NCI-H2227 (cell line): ENCODE results near the gene TLE3.

Source experiments
- DNase-seq: peaks from one replicate; lab custom pipeline; 2025; ENCODE audit not compliant: unreplicated experiment; lab: John Stamatoyannopoulos, UW

The TLE3 gene

GRCh38 chr15:70099167-70099966 is 1.6 kb upstream of the TLE3 start:
- peak; percentile 98 for DNase-seq

- DNase-seq, result peak; percentile 55
These were observed 897 bp upstream of the TLE3 start for GRCh38 chr15:70098461-70099166.

GRCh38 chr15:70098153-70098460 is 390 bp upstream of the TLE3 start:
- DNase-seq, result no peak

- DNase-seq, result no peak
These were observed 725 bp downstream of the TLE3 start for GRCh38 chr15:70097063-70097320.

GRCh38 chr15:70096215-70097062 is 1.3 kb downstream of the TLE3 start:
- DNase-seq, result peak; percentile 40

GRCh38 chr15:70095408-70096214 is 2.1 kb downstream of the TLE3 start:
- peak; percentile 37 for DNase-seq

- DNase-seq, result no peak
These were observed 2.9 kb downstream of the TLE3 start for GRCh38 chr15:70094690-70095311.

GRCh38 chr15:70093481-70094319 is 4.0 kb downstream of the TLE3 start:
- DNase-seq, result no peak

- no peak for DNase-seq
These were observed 4.6 kb downstream of the TLE3 start for GRCh38 chr15:70093070-70093469.

- no peak for DNase-seq
These were observed 5.2 kb downstream of the TLE3 start for GRCh38 chr15:70092464-70093027.

GRCh38 chr15:70091726-70092463 is 5.8 kb downstream of the TLE3 start:
- peak; percentile 59 for DNase-seq

- DNase-seq, result no peak
These were observed 7.1 kb downstream of the TLE3 start for GRCh38 chr15:70090436-70091296.

GRCh38 chr15:70089692-70089971 is 8.1 kb downstream of the TLE3 start:
- no peak for DNase-seq

GRCh38 chr15:70088887-70089691 is 8.6 kb downstream of the TLE3 start:
- peak; percentile 82 for DNase-seq

GRCh38 chr15:70088455-70088854 is 9.3 kb downstream of the TLE3 start:
- peak; percentile 85 for DNase-seq

GRCh38 chr15:70087708-70088352 is 9.9 kb downstream of the TLE3 start:
- no peak for DNase-seq

GRCh38 chr15:70086636-70087035 is 11.1 kb downstream of the TLE3 start:
- DNase-seq, result no peak
